Stimulated activated naive CD8-positive, alpha-beta T cell treated with anti-CD3 and anti-CD28 coated beads, Interleukin-15, Interleukin-2, amounts not matched to agents 100 ng/mL and 50 ng/mL, for 24 hours (primary cell): ENCODE measurements around the gene CASTOR1.
A peak's percentile ranks its signal among the peaks of the same experiment; 100 is the strongest.

Experiments used
- H3K27ac Mint-ChIP-seq: one replicate; pipeline ENCODE4 v1.8.0; 2021; ENCODE audit warnings: mild to moderate bottlenecking, mixed read lengths
- H3K27me3 Mint-ChIP-seq: one replicate; pipeline ENCODE4 v1.8.0; 2021; ENCODE audit warnings: mixed read lengths
- H3K36me3 Mint-ChIP-seq: one replicate; pipeline ENCODE4 v1.8.0; 2021; ENCODE audit warnings: low read depth, mixed read lengths
- H3K4me1 Mint-ChIP-seq: one replicate; pipeline ENCODE4 v1.8.0; 2021; ENCODE audit warnings: low read depth, mixed read lengths
- H3K4me3 Mint-ChIP-seq: one replicate; pipeline ENCODE4 v1.8.0; 2021; ENCODE audit warnings: mild to moderate bottlenecking, mixed read lengths
- H3K9me3 Mint-ChIP-seq: one replicate; pipeline ENCODE4 v1.8.0; 2021; ENCODE audit warnings: mixed read lengths

CASTOR1 gene

DNA sequence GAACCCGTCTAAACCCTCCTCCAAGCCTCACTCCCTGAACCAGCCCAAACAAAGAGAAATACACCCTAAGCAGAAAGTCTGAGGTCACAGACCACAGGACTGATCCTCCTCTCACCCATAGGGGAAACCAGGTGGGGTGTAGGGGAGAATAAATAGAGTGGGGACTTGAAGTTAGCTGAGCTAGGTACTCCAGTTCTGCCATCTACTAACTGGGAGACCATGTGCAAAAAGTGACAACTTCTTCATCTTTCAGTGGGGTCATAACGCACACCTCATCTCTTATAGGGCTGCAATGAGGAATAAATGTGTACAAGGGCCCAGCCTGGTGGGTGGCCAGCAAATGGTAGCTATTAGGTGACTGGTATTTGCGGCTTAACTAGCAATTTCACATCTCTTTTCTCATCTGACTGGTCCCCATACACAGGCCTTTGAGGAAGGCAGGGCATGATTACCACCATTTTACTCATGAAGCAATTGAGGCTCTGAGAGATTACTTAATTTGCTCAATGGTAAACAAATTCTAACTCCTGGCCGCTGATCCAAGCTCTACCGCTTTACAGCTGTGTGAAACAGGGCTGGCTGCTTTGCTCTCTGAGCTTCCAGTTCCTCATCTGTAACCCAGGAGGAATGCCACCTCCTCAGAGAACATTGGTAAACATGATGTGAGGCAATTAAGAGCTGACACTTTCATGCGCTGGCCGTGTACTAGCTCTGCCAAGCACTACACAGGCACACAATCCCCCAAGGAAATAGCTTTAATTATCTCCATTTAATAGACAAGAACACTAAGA is 20.8 kb upstream of the CASTOR1 start:
- no peaks in the 10 kb centered on the region for H3K27me3 Mint-ChIP-seq
- no peaks in the 10 kb centered on the region for H3K9me3 Mint-ChIP-seq
- H3K36me3 Mint-ChIP-seq, result peaks cover 6% of the 10 kb centered on the region
- peak overlapping the region; percentile 84 for H3K27ac Mint-ChIP-seq
- H3K4me1 Mint-ChIP-seq, result peaks cover 98% of the 10 kb centered on the region
- H3K4me3 Mint-ChIP-seq, result peak overlapping the region; percentile 2

DNA sequence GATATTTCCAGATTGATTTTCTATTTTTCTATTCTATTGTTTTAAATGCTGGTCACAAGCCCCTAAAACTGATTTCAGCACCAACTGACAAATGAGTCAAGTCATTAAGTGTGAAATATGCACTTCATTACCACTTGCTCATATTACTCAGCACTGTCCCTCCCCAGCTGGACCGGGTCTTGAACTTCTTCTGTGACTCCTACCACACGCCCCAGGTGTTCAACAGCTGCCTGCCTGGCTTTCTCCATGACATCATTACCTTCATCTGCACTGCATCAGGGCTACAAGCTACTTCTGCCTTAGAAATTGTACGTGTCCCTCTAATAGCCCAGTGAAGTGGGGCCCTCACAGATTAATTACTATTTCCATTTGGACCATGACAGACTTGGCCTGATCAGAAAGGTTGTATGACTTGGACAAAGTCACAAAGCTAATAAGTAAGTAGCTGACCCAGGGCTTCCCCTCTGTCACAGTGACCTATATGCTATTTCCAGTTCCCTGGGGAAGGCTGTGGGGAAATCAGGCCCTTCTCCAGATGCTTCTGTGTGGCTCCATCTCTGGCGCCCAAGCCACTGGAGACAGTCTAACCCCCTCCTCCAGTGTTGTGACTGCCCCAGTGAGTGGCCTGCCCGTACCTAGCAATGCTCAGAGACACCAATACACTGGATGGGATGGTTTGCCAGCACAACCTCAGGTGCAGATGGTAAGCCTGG is 19.4 kb upstream of the CASTOR1 start:
- H3K4me1 Mint-ChIP-seq, result peaks cover 98% of the 10 kb centered on the region
- no peak overlapping the region for H3K4me3 Mint-ChIP-seq
- no peaks in the 10 kb centered on the region for H3K27me3 Mint-ChIP-seq
- peaks cover 6% of the 10 kb centered on the region for H3K36me3 Mint-ChIP-seq
- H3K27ac Mint-ChIP-seq, result peak overlapping the region; percentile 84
- no peaks in the 10 kb centered on the region for H3K9me3 Mint-ChIP-seq

DNA sequence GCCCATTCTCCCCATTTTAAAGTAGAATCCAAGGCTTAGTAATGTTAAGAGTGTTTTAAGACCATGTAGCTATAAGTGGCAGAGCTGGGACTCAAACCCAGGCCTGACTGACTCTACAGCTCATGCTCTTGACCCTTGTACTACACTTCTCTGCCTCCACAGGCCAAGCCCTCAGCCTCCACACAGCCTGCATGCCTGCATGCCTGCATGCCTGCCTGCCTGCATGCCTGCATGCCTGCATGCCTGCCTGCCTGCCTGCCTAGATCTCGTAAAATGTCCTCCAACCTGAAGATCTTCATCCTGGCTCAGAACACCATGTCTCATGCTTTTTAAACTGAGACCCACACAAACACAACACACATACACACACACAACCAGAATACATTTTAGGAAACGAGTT is 18.8 kb upstream of the CASTOR1 start:
- peak overlapping the region; percentile 84 for H3K27ac Mint-ChIP-seq
- H3K4me3 Mint-ChIP-seq, result no peak overlapping the region
- H3K36me3 Mint-ChIP-seq, result peaks cover 6% of the 10 kb centered on the region
- H3K4me1 Mint-ChIP-seq, result peaks cover 98% of the 10 kb centered on the region
- no peaks in the 10 kb centered on the region for H3K27me3 Mint-ChIP-seq
- H3K9me3 Mint-ChIP-seq, result no peaks in the 10 kb centered on the region

GRCh38 chr22:30307041-30307574 is 17.8 kb upstream of the CASTOR1 start:
- peak overlapping the region; percentile 78 for H3K27ac Mint-ChIP-seq
- no peaks in the 10 kb centered on the region for H3K9me3 Mint-ChIP-seq
- peaks cover 98% of the 10 kb centered on the region for H3K4me1 Mint-ChIP-seq
- H3K27me3 Mint-ChIP-seq, result no peaks in the 10 kb centered on the region
- no peaks in the 10 kb centered on the region for H3K36me3 Mint-ChIP-seq
- peak overlapping the region; percentile 70 for H3K4me3 Mint-ChIP-seq

- H3K36me3 Mint-ChIP-seq, result no peaks in the 10 kb centered on the region
- H3K4me1 Mint-ChIP-seq, result peaks cover 98% of the 10 kb centered on the region
- peak overlapping the region; percentile 78 for H3K27ac Mint-ChIP-seq
- no peaks in the 10 kb centered on the region for H3K27me3 Mint-ChIP-seq
- peak overlapping the region; percentile 70 for H3K4me3 Mint-ChIP-seq
- H3K9me3 Mint-ChIP-seq, result no peaks in the 10 kb centered on the region
Observed at GRCh38 chr22:30306627-30307011, 17.3 kb upstream of the CASTOR1 start.

- Mint-ChIP-seq H3K36me3 (peaks cover 5% of the 10 kb centered on the region), H3K4me3 (peak overlapping the region; percentile 70), H3K27me3 (no peaks in the 10 kb centered on the region), H3K9me3 (no peaks in the 10 kb centered on the region), H3K27ac (peak overlapping the region; percentile 78), H3K4me1 (peaks cover 98% of the 10 kb centered on the region)
Observed at GRCh38 chr22:30305906-30306626, 16.8 kb upstream of the CASTOR1 start.

- peak overlapping the region; percentile 70 for H3K4me3 Mint-ChIP-seq
- no peaks in the 10 kb centered on the region for H3K9me3 Mint-ChIP-seq
- H3K4me1 Mint-ChIP-seq, result peaks cover 98% of the 10 kb centered on the region
- H3K27me3 Mint-ChIP-seq, result no peaks in the 10 kb centered on the region
- peaks cover 10% of the 10 kb centered on the region for H3K36me3 Mint-ChIP-seq
- H3K27ac Mint-ChIP-seq, result peak overlapping the region; percentile 78
Observed at GRCh38 chr22:30305519-30305905, 16.2 kb upstream of the CASTOR1 start.

- Mint-ChIP-seq H3K27me3 (no peaks in the 10 kb centered on the region), H3K36me3 (peaks cover 10% of the 10 kb centered on the region), H3K9me3 (no peaks in the 10 kb centered on the region), H3K4me1 (peaks cover 96% of the 10 kb centered on the region), H3K4me3 (peak overlapping the region; percentile 70), H3K27ac (peak overlapping the region; percentile 78)
Observed at GRCh38 chr22:30304495-30305244, 15.4 kb upstream of the CASTOR1 start.

DNA sequence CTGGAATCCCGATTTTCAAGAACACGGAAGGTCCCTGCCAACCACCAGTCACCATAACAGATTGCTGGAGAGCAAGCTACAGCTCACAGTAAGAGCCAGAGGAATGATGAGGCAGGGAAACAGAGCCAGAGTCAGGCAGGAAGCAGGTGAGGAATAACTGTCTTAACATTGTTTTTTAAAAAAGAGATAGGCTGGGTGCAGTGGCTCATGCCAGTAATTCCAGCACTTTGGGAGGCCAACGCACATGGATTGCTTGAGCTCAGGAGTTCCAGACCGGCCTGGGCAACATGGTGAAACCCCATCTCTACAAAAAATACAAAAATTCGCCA is 13.5 kb upstream of the CASTOR1 start:
- Mint-ChIP-seq H3K4me3 (no peak overlapping the region), H3K36me3 (peaks cover 10% of the 10 kb centered on the region)

DNA sequence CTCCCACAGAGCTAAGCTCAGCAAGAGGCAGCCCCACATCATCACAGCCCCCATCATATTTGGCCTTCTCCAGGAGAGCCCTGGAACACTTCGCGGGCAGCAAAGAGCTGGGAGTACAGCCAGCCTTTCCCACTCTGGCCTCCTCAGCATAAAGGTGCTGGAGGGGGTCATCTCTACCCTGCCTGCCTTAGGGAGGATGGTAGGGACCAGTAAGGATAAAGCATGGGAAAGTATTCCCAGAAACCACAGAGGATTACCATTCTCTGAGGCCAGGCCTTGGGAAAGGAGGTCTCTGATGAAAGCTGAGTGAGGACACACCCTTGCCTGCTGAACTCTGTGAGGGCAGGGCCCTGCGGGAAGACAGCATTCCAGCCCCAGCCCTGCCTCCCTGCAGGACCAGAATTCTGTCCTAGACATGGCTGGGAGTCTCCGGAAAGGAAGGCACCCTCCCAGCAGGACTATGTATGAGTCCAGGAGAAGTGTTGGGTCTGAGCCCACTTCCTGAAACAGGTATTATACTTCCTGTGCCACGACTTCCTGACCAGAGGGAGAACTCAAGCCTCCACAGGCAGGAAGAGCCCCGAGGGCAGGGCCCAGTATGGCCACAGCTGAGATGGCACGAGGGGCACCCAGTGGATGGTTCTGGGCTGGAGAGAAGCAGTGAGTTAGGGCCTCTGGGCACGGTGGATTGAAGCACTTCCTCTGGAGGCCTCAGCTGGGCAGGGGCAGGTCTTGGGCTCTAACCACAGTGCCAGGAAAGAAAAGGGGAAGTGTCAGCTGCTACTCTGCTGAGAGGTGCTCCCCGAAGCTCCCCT is 12.9 kb upstream of the CASTOR1 start:
- Mint-ChIP-seq H3K4me1 (peaks cover 96% of the 10 kb centered on the region), H3K36me3 (peaks cover 13% of the 10 kb centered on the region), H3K27ac (peak overlapping the region; percentile 93), H3K4me3 (no peak overlapping the region), H3K27me3 (no peaks in the 10 kb centered on the region), H3K9me3 (no peaks in the 10 kb centered on the region)

More for the DNA sequence above, 13.5 kb upstream of the CASTOR1 start:
- Mint-ChIP-seq H3K4me1 (peaks cover 94% of the 10 kb centered on the region), H3K27ac (peak overlapping the region; percentile 93), H3K27me3 (no peaks in the 10 kb centered on the region), H3K9me3 (no peaks in the 10 kb centered on the region)

DNA sequence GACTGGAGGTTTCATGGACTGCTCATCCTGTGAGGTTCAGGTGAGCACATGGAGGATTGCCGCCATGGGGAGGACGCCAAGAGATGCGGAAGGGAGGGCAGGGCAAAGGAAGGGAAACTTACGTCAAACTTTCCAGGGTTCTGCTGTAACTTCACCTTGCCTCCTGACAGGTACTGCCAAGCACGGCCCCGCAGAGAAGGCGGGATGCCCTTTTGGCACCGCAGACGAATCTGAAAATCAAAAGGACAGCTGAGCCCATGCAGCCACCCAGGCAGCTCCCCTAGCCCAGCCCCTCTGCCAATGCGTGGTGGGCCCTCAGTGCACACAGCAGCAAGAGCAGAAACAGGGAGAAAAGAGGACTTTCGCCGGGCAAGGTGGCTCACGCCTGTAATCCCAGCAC is 10.0 kb upstream of the CASTOR1 start:
- H3K36me3 Mint-ChIP-seq, result peaks cover 15% of the 10 kb centered on the region
- H3K4me3 Mint-ChIP-seq, result no peak overlapping the region
- H3K27me3 Mint-ChIP-seq, result no peaks in the 10 kb centered on the region
- peaks cover 84% of the 10 kb centered on the region for H3K4me1 Mint-ChIP-seq
- H3K9me3 Mint-ChIP-seq, result no peaks in the 10 kb centered on the region
- H3K27ac Mint-ChIP-seq, result no peak overlapping the region

DNA sequence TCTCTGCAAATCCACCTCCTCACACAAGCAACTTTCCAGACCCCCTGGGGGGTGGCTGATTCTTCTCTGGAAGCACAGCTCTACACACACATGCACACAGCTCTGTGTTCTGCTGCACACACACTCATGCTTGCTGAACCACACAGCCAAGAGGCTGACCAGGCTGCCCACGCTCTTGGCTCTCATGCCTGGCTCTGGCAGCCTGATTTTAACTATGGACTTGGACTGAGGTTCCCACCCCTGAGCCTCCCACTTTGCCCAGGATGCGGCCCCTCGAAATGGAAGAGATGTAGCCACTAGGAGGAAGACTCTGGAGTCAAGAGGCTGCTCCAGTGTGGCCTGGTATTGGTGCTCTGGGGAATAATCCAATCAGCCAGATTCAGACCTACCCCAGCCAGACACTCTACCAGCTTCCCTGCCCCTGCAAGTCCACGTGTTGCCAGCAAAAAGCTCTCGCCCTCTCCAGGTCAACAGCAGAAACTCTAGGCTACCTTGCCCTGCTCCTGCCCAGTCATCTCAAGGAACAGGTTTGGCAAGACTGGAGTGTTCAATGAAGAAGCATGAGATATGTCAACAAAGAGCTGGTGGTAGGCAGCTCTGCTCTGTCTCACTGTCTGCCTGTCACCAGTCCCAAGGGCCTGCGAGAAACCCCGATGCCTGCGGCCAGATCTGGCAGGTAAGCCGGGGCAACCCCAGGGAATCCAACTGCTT is 8.8 kb upstream of the CASTOR1 start:
- H3K4me3 Mint-ChIP-seq, result no peak overlapping the region
- H3K27me3 Mint-ChIP-seq, result no peaks in the 10 kb centered on the region
- H3K27ac Mint-ChIP-seq, result peak overlapping the region; percentile 14
- H3K36me3 Mint-ChIP-seq, result peaks cover 22% of the 10 kb centered on the region
- peaks cover 73% of the 10 kb centered on the region for H3K4me1 Mint-ChIP-seq
- H3K9me3 Mint-ChIP-seq, result no peaks in the 10 kb centered on the region

- H3K27me3 Mint-ChIP-seq, result no peaks in the 10 kb centered on the region
- peaks cover 24% of the 10 kb centered on the region for H3K36me3 Mint-ChIP-seq
- H3K4me3 Mint-ChIP-seq, result no peak overlapping the region
- peaks cover 65% of the 10 kb centered on the region for H3K4me1 Mint-ChIP-seq
- no peaks in the 10 kb centered on the region for H3K9me3 Mint-ChIP-seq
- peak overlapping the region; percentile 22 for H3K27ac Mint-ChIP-seq
Observed at GRCh38 chr22:30297276-30297990, 8.1 kb upstream of the CASTOR1 start.
